HUES64 (cell line): ENCODE data around the gene TTLL1.

Experiments
- H3K27ac ChIP-seq: 2 replicates; pipeline ENCODE4 v1.7.0; 2013; ENCODE audit warnings: low read depth, low read length, inconsistent platforms
- H3K27me3 ChIP-seq: 2 replicates; pipeline ENCODE4 v1.6.1; 2013; ENCODE audit warnings: mild to moderate bottlenecking, low read length; ENCODE audit not compliant: insufficient read depth
- H3K36me3 ChIP-seq: 2 replicates; pipeline ENCODE4 v1.6.1; 2013; ENCODE audit warnings: mild to moderate bottlenecking, low read length; ENCODE audit not compliant: insufficient read depth
- H3K4me1 ChIP-seq: 2 replicates; pipeline ENCODE4 v1.6.1; 2013; ENCODE audit warnings: mild to moderate bottlenecking, low read length, moderate library complexity; ENCODE audit not compliant: insufficient read depth
- H3K4me3 ChIP-seq: 2 replicates; pipeline ENCODE4 v1.5.1; 2013; ENCODE audit warnings: mild to moderate bottlenecking, low read length, moderate library complexity
- H3K9ac ChIP-seq: 2 replicates; pipeline ENCODE4 v1.6.1; 2013; ENCODE audit warnings: mild to moderate bottlenecking, low read depth, low read length
- H3K9me3 ChIP-seq: 2 replicates; pipeline ENCODE4 v1.6.1; 2013; ENCODE audit warnings: low read depth, low read length; ENCODE audit not compliant: insufficient read depth
- WGBS: fragments of 150-250, 120-280 bp; methylation state at CpG from one replicate; pipeline ENCODE4 v1.1.7; 2013; ENCODE audit warnings: missing lambda C conversion rate; 5-methylcytosine and 5-hydroxymethylcytosine counted together

TTLL1 gene

GRCh38 chr22:43127166-43127908, 38.1 kb upstream of the TTLL1 start:
- H3K4me3 ChIP-seq: no peak overlapping the region
- peaks cover 13% of the 10 kb centered on the region for H3K36me3 ChIP-seq
- no peaks in the 10 kb centered on the region for H3K9me3 ChIP-seq
- WGBS: 90% methylated on average over 17 of the region's 17 CpGs
- H3K9ac ChIP-seq: no peak overlapping the region
- no peaks in the 10 kb centered on the region for H3K27me3 ChIP-seq
- 0 out of 2 replicates have a peak, but pooled peaks cover 4% of the 10 kb centered on the region for H3K4me1 ChIP-seq
- no peak overlapping the region for H3K27ac ChIP-seq

DNA sequence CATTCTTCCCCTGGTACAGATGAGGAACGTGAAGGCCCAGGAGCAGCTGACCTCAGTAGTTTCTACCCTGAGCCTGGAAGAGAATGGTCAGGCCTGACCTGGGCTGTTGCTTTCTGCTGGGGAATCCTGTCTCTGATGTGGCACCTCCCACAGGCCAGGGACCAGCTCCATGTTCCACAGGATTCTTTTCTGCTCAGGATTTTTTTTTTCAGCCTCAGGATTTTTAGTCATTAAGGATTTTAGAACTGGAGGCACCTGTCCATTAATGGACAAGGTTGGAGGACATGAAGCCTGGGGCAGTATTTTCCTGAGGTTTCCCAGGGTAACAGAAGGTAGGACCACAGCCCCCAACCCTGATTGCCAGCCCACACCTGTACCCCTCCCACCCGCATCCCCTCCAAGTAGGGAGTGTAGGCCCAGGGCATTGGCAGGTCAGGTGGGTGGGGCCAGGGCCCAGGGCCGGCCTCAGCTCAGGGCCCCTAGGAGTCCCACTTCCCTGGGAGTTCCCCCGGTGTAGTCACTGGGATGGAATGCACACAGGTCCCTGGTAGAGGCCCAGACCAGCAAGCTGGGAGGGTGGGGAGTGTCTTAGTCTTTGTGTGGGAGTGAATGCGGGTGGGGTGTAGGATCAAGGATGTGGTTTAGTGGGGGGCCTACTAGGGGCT, 37.4 kb upstream of the TTLL1 start:
- Histone ChIP-seq H3K4me3 (no peak overlapping the region), H3K4me1 (0 out of 2 replicates have a peak, but pooled peaks cover 4% of the 10 kb centered on the region), H3K36me3 (peaks cover 6% of the 10 kb centered on the region), H3K27me3 (no peaks in the 10 kb centered on the region), H3K9me3 (no peaks in the 10 kb centered on the region), H3K9ac (no peak overlapping the region), H3K27ac (no peak overlapping the region)
- WGBS: 73% methylated on average over 5 of the region's 5 CpGs

- Histone ChIP-seq H3K4me1 (0 out of 2 replicates have a peak, but pooled peaks cover 6% of the 10 kb centered on the region), H3K9me3 (no peaks in the 10 kb centered on the region), H3K27ac (no peak overlapping the region), H3K27me3 (no peaks in the 10 kb centered on the region), H3K36me3 (no peaks in the 10 kb centered on the region), H3K9ac (no peak overlapping the region), H3K4me3 (no peak overlapping the region)
- 85% methylated on average over 7 of the region's 7 CpGs for WGBS
These were observed 29.8 kb upstream of the TTLL1 start for GRCh38 chr22:43118953-43119458.

DNA sequence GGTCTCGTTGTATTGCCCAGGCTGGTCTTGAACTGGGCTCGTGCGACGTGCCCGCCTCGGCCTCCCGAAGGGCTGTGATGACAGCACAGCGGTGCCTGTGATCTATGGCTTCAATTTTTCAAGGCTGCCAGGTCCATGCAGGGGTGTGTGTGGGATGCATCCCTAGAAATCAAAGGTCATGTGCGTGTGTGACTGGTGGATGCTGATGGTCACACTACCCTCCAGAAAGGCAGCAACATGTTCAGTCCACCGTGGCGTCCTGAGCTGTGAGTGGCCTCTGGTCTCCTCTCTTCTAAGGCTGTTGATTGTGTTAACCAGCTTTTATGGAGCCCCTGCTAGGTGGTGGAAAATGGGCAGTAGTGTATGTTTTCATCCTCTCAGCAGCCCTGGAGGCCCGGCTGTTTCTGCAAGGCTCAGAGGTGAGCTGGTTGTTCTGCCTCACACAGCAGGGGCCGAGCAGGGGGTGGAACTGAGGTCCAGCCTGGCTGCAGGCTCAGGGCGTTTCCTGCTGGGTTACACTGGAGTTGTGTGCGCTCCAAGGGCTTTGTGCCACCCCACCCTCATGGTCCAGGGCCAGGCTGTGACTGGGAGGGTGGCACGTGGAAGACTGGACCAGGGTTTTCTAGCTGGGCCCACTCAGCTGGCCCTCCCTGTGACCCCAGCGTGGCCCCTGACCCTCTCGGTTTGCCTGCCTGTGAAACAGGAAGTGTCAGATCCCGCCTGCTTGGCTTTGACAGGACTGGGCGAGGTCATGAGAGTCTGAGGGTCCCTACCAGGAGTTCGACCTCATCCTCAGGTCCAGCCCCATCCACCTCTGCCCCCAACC, 29.0 kb upstream of the TTLL1 start:
- H3K27me3 ChIP-seq: 0 out of 2 replicates have a peak, but pooled peaks cover 2% of the 10 kb centered on the region
- 80% methylated on average over 21 of the region's 21 CpGs for WGBS
- 0 out of 2 replicates have a peak, but pooled peaks cover 6% of the 10 kb centered on the region for H3K4me1 ChIP-seq
- no peak overlapping the region for H3K4me3 ChIP-seq
- no peak overlapping the region for H3K9ac ChIP-seq
- H3K27ac ChIP-seq: no peak overlapping the region
- no peaks in the 10 kb centered on the region for H3K36me3 ChIP-seq
- no peaks in the 10 kb centered on the region for H3K9me3 ChIP-seq

DNA sequence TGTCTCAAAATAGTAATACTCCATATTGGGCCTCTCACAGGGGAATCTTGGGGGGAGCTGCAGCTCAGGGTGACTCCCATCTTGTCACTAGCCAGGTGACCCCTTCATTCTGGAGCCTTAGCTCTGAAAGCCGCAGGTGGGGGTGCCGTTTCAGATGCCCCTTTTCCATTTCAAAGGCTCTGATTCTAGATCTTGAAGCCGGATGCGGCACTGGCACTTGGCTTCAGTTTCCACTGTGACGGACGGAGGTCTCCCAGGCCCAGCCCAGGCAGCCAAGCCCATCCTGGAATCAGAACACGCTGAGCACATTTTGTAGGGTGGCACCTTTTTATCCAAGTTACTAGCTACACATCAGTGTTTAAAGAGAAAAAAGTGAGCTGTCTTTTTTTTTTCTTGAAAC, 27.7 kb upstream of the TTLL1 start:
- 93% methylated on average over 7 of the region's 7 CpGs for WGBS
- Histone ChIP-seq H3K9ac (no peak overlapping the region), H3K27me3 (peaks cover 13% of the 10 kb centered on the region), H3K4me1 (0 out of 2 replicates have a peak, but pooled peaks cover 6% of the 10 kb centered on the region), H3K27ac (no peak overlapping the region), H3K4me3 (no peak overlapping the region), H3K36me3 (no peaks in the 10 kb centered on the region), H3K9me3 (no peaks in the 10 kb centered on the region)

GRCh38 chr22:43114958-43115357, 25.8 kb upstream of the TTLL1 start:
- Histone ChIP-seq H3K9me3 (no peaks in the 10 kb centered on the region), H3K27ac (no peak overlapping the region), H3K4me1 (peaks cover 10% of the 10 kb centered on the region), H3K9ac (no peak overlapping the region), H3K27me3 (peaks cover 33% of the 10 kb centered on the region), H3K36me3 (no peaks in the 10 kb centered on the region), H3K4me3 (no peak overlapping the region)
- 82% methylated on average over 5 of the region's 5 CpGs for WGBS

- H3K27me3 ChIP-seq: peaks cover 44% of the 10 kb centered on the region
- 85% methylated on average over 13 of the region's 13 CpGs for WGBS
- H3K9ac ChIP-seq: no peak overlapping the region
- peaks cover 10% of the 10 kb centered on the region for H3K4me1 ChIP-seq
- H3K9me3 ChIP-seq: no peaks in the 10 kb centered on the region
- H3K4me3 ChIP-seq: no peak overlapping the region
- no peak overlapping the region for H3K27ac ChIP-seq
- H3K36me3 ChIP-seq: no peaks in the 10 kb centered on the region
These were observed 24.5 kb upstream of the TTLL1 start for GRCh38 chr22:43113526-43114251.

DNA sequence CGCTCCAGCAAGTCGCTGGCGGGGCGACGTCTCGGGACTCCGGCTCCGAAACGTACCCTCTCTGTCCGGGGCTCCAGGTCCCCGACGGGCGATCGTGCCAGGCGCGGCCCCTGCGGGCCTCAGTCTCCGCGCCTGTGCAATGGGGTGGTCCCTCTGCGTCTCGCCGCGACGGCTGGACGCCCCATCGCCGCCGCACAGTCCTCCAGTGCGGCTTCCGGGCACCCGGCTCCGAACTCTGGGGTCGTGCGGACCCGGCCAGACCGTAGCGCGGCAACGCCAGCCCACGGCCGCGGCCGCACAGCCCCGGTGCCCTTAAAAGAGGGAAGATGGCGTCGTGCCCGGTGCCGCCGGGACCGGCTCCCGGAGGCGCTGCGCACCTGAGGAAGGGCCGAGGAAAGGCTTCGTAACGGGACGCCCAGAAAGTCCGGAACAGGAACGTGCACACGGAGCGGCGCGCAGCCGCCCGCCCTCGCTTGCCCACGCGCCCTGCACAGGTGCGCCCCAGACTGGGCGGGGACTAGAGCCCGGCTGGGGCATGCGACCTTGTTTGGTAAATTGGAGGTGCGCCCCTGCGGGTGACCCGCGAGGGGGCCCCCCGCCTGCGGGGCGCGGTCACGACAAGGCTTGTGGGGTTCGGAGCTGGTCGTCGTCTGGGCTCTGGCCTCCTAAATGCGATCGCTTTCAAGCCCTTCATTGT, 21.9 kb upstream of the TTLL1 start:
- Histone ChIP-seq H3K9ac (peak overlapping the region; percentile 43; the same call in 1 of the 2 replicates), H3K27me3 (peaks cover 45% of the 10 kb centered on the region), H3K27ac (no peak overlapping the region; the same call in 1 of the 2 replicates), H3K4me3 (peak overlapping the region; percentile 61), H3K4me1 (peaks cover 4% of the 10 kb centered on the region), H3K36me3 (no peaks in the 10 kb centered on the region), H3K9me3 (no peaks in the 10 kb centered on the region)
- 2% methylated on average over 86 of the region's 86 CpGs for WGBS

DNA sequence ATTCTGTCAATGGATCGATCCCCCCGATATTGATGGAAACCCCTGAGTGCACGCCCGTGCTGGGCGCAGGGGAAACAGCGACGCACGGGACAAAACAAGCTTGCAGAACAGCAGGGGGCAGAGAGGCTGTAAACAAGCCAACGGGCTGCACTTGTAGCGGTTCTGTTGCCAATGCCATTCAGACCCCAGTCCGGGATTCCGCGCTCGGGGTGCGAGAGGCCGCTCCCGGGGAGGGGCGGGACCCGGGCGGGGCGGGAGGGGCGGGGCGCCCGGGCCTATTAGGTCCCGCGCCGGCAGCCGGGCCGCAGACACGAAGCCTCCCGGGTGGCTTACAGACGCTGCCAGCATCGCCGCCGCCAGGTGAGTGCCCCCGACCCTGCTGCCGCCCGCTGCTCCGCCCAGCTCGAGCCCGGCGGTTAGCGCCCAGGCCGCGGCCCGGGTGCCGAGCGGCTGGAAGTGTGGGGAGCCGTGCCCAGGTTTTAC, 21.3 kb upstream of the TTLL1 start, which contains the start of gene BIK:
TSS of gene BIK (plus strand) at position 307 of the 483 bp plus-strand sequence. CDS start 13,273 bp downstream, outside the sequence.
- Histone ChIP-seq H3K36me3 (no peaks in the 10 kb centered on the region), H3K4me3 (peak within 1 kb of the TSS; percentile 61), H3K27me3 (peaks cover 45% of the 10 kb centered on the region), H3K27ac (no peak within 1 kb of the TSS; the same call in 1 of the 2 replicates), H3K9ac (peak within 1 kb of the TSS; percentile 43; the same call in 1 of the 2 replicates), H3K9me3 (no peaks in the 10 kb centered on the region), H3K4me1 (peaks cover 4% of the 10 kb centered on the region)
- WGBS: under 1% methylated on average over 49 of the region's 49 CpGs
